Spinal cord (tissue), 10 donors: Measurements from ENCODE around the gene HSF5. TPM values are rescaled to one million over a fixed set of nuclear protein-coding genes. Genes with fewer than 3 reads are reported as not detected.
A peak's percentile ranks its signal among the peaks of the same experiment; 100 is the strongest.

Source experiments
- DNase-seq, 6 donors: peaks; one replicate each; pipeline versions ENCODE4 v3.0.0 to v3.0.0-alpha.2; 2013 to 2015; ENCODE audit warnings: low spot score in 6 of 6, low read depth in 4 of 6
- H3K27ac ChIP-seq: one replicate; pipeline ENCODE4 v1.5.1; 2013; ENCODE audit warnings: low read depth, low read length, control low read depth
- H3K27me3 ChIP-seq: one replicate; pipeline ENCODE4 v1.6.1; 2013; ENCODE audit warnings: low read length; ENCODE audit not compliant: control insufficient read depth, insufficient read depth
- H3K36me3 ChIP-seq: one replicate; pipeline ENCODE4 v1.6.1; 2013; ENCODE audit warnings: low read length; ENCODE audit not compliant: control insufficient read depth, insufficient read depth
- H3K4me1 ChIP-seq: one replicate; pipeline ENCODE4 v1.6.1; 2013; ENCODE audit warnings: low read length; ENCODE audit not compliant: control insufficient read depth, insufficient read depth
- H3K4me3 ChIP-seq: one replicate; pipeline ENCODE4 v1.5.1; 2013; ENCODE audit warnings: low read depth, low read length, control low read depth
- H3K9me3 ChIP-seq: one replicate; pipeline ENCODE4 v1.6.1; 2013; ENCODE audit warnings: low read length; ENCODE audit not compliant: control insufficient read depth, insufficient read depth
- WGBS: methylation state at CpG from one replicate; pipeline ENCODE4 v1.1.5; 2013; ENCODE audit warnings: missing lambda C conversion rate; ENCODE audit not compliant: insufficient coverage; 5-methylcytosine and 5-hydroxymethylcytosine counted together
- polyA plus RNA-seq, 2 donors: library from polyadenylated mRNA; unstranded; fragments of 120-200 nt; gene quantifications; one replicate each; pipeline ENCODE4 v1.2.1, GENCODE V29; 2013; ENCODE audit not compliant: insufficient read length in 2 of 2
- total RNA-seq, 2 donors: library from RNA; depleted of rRNA in 1 of 2; stranded (reverse); fragments of 120-200 nt in 1 of 2; fragments of >200 nt in 1 of 2; gene quantifications; one replicate each; pipeline versions ENCODE4 v1.2.3 to v1.2.4, GENCODE V29; 2013 to 2014
- donor health status: healthy.

HSF5 gene
- total and polyA plus RNA-seq, 4 donors, result 0.10 to 0.50 (median 0.24) TPM

GRCh38 chr17:58396173-58396572 is 92.0 kb downstream of the HSF5 start:
- Histone ChIP-seq H3K4me1 (no peaks in the 10 kb centered on the region), H3K36me3 (no peaks in the 10 kb centered on the region), H3K27ac (no peak overlapping the region), H3K27me3 (no peaks in the 10 kb centered on the region), H3K9me3 (no peaks in the 10 kb centered on the region), H3K4me3 (no peak overlapping the region)
- WGBS, result no CpG with 5 or more reads among the region's 4 CpGs
- no peak for DNase-seq

- no peaks in the 10 kb centered on the region for H3K27me3 ChIP-seq
- no peaks in the 10 kb centered on the region for H3K9me3 ChIP-seq
- 100% methylated on average over 1 of the region's 3 CpGs for WGBS
- no peak overlapping the region for H3K27ac ChIP-seq
- H3K4me1 ChIP-seq, result no peaks in the 10 kb centered on the region
- H3K4me3 ChIP-seq, result no peak overlapping the region
- no peak for DNase-seq
- H3K36me3 ChIP-seq, result no peaks in the 10 kb centered on the region
Observed at GRCh38 chr17:58394534-58395223, 93.5 kb downstream of the HSF5 start.

GRCh38 chr17:58391302-58391984 is 96.8 kb downstream of the HSF5 start:
- Histone ChIP-seq H3K4me1 (no peaks in the 10 kb centered on the region), H3K27ac (peak overlapping the region; percentile 35), H3K27me3 (no peaks in the 10 kb centered on the region), H3K36me3 (no peaks in the 10 kb centered on the region), H3K9me3 (no peaks in the 10 kb centered on the region), H3K4me3 (no peak overlapping the region)
- WGBS, result 50% methylated on average over 9 of the region's 10 CpGs
- DNase-seq, result peak in 2 of 6 donors; percentile 57 to 78

- Histone ChIP-seq H3K27ac (peak overlapping the region; percentile 35), H3K4me1 (no peaks in the 10 kb centered on the region), H3K27me3 (no peaks in the 10 kb centered on the region), H3K9me3 (no peaks in the 10 kb centered on the region), H3K4me3 (no peak overlapping the region), H3K36me3 (no peaks in the 10 kb centered on the region)
- 100% methylated on average over 1 of the region's 2 CpGs for WGBS
- DNase-seq, result no peak
Observed at GRCh38 chr17:58390884-58391283, 97.3 kb downstream of the HSF5 start.

- Histone ChIP-seq H3K4me3 (no peak overlapping the region), H3K9me3 (no peaks in the 10 kb centered on the region), H3K36me3 (no peaks in the 10 kb centered on the region), H3K27ac (no peak overlapping the region), H3K27me3 (no peaks in the 10 kb centered on the region), H3K4me1 (no peaks in the 10 kb centered on the region)
- WGBS, result 43% methylated on average over 3 of the region's 3 CpGs
- DNase-seq, result no peak
Observed at GRCh38 chr17:58388302-58389190, 99.7 kb downstream of the HSF5 start.

GRCh38 chr17:58387834-58388233 is 100.4 kb downstream of the HSF5 start:
- no peaks in the 10 kb centered on the region for H3K9me3 ChIP-seq
- H3K36me3 ChIP-seq, result no peaks in the 10 kb centered on the region
- no CpG with 5 or more reads among the region's 1 CpG for WGBS
- no peak overlapping the region for H3K27ac ChIP-seq
- no peak overlapping the region for H3K4me3 ChIP-seq
- no peaks in the 10 kb centered on the region for H3K4me1 ChIP-seq
- H3K27me3 ChIP-seq, result no peaks in the 10 kb centered on the region
- DNase-seq, result no peak

GRCh38 chr17:58386708-58387107 is 101.5 kb downstream of the HSF5 start:
- DNase-seq, result no peak
- WGBS, result no CpG with 5 or more reads among the region's 3 CpGs

GRCh38 chr17:58385359-58385899 is 102.8 kb downstream of the HSF5 start:
- Histone ChIP-seq H3K27me3 (no peaks in the 10 kb centered on the region), H3K27ac (no peak overlapping the region), H3K9me3 (no peaks in the 10 kb centered on the region), H3K4me1 (no peaks in the 10 kb centered on the region), H3K36me3 (no peaks in the 10 kb centered on the region), H3K4me3 (no peak overlapping the region)
- WGBS, result 72% methylated on average over 2 of the region's 4 CpGs
- no peak for DNase-seq

More at GRCh38 chr17:58386708-58387107, 101.5 kb downstream of the HSF5 start:
- Histone ChIP-seq H3K9me3 (no peaks in the 10 kb centered on the region), H3K4me1 (no peaks in the 10 kb centered on the region), H3K27ac (no peak overlapping the region), H3K4me3 (no peak overlapping the region), H3K36me3 (no peaks in the 10 kb centered on the region), H3K27me3 (no peaks in the 10 kb centered on the region)

GRCh38 chr17:58384897-58385296 is 103.3 kb downstream of the HSF5 start:
- no peaks in the 10 kb centered on the region for H3K36me3 ChIP-seq
- no peak for DNase-seq
- WGBS, result no CpG with 5 or more reads among the region's 3 CpGs
- H3K27ac ChIP-seq, result no peak overlapping the region
- H3K9me3 ChIP-seq, result no peaks in the 10 kb centered on the region
- H3K27me3 ChIP-seq, result no peaks in the 10 kb centered on the region
- H3K4me1 ChIP-seq, result no peaks in the 10 kb centered on the region
- no peak overlapping the region for H3K4me3 ChIP-seq
